IMR-90 (cell line): ENCODE measurements around the gene H6PD. TPM values are rescaled to one million over a fixed set of nuclear protein-coding genes. Genes with fewer than 3 reads are reported as not detected.

Experiments
- ATAC-seq: fragments of 200-7000 bp; cut with Tn5 transposase; 2 replicates; pipeline ENCODE4 v1.9.1; 2020; ENCODE audit warnings: low read depth, mild to moderate bottlenecking, moderate library complexity
- BruUV-seq: library from RNA; stranded (reverse); fragments of 400-500 nt; replicated peaks from 2 replicates; lab custom pipeline; 2021; lab: Mats Ljungman, UMichigan
- CTCF ChIA-PET: fragments of 300-600 bp; formaldehyde crosslinking; extraction: SDS; loops from one replicate; lab custom pipeline; 2021; ENCODE audit warnings: antibody characterized with exemption; lab: Yijun Ruan, JAX
- POLR2A ChIA-PET: fragments of 300-600 bp; sonication (Branson Sonifier 250); formaldehyde crosslinking; loops from one replicate; lab custom pipeline; 2022; ENCODE audit warnings: antibody characterized with exemption; ENCODE audit not compliant: unreplicated experiment; lab: Charles Lee
- DNase-seq: peaks from one replicate; pipeline ENCODE4 v3.0.0; 2013
- H2AFZ ChIP-seq: replicated peaks from 2 replicates; pipeline ENCODE3; 2013; ENCODE audit warnings: low read length, mild to moderate bottlenecking; ENCODE audit not compliant: poor library complexity
- H2AK5ac ChIP-seq: 2 replicates; pipeline ENCODE4 v1.6.1; 2013; ENCODE audit warnings: low read depth, low read length, inconsistent platforms
- H2AK9ac ChIP-seq: replicated peaks from 2 replicates; pipeline ENCODE3; 2013; ENCODE audit warnings: mild to moderate bottlenecking, low read depth, low read length, moderate library complexity; ENCODE audit not compliant: poor library complexity
- H2BK120ac ChIP-seq: 2 replicates; pipeline ENCODE4 v1.6.1; 2013; ENCODE audit warnings: low read depth, low read length, inconsistent platforms
- H2BK15ac ChIP-seq: 3 replicates; pipeline ENCODE4 v1.6.1; 2013; ENCODE audit warnings: low read depth, low read length, inconsistent platforms
- H2BK20ac ChIP-seq: 2 replicates; pipeline ENCODE4 v1.6.1; 2013; ENCODE audit warnings: low read depth, mild to moderate bottlenecking, inconsistent platforms, low read length, moderate library complexity
- H2BK5ac ChIP-seq: 2 replicates; pipeline ENCODE4 v1.6.1; 2013; ENCODE audit warnings: mild to moderate bottlenecking, low read depth, low read length, inconsistent platforms; ENCODE audit not compliant: poor library complexity, severe bottlenecking
- H3K14ac ChIP-seq: replicated peaks from 2 replicates; pipeline ENCODE4 v1.6.1; 2013; ENCODE audit warnings: low read depth, low read length, inconsistent platforms
- H3K18ac ChIP-seq: 2 replicates; pipeline ENCODE4 v1.6.1; 2013; ENCODE audit warnings: low read depth, low read length, control low read depth
- H3K23ac ChIP-seq: 2 replicates; pipeline ENCODE4 v1.6.1; 2013; ENCODE audit warnings: low read depth, low read length, inconsistent platforms
- H3K27ac ChIP-seq: 2 replicates; pipeline ENCODE4 v1.5.1; 2013; ENCODE audit warnings: mild to moderate bottlenecking, control low read depth, low read length; ENCODE audit not compliant: insufficient read depth
- H3K27me3 ChIP-seq: 2 replicates; pipeline ENCODE4 v1.6.1; 2013; ENCODE audit warnings: low read length; ENCODE audit not compliant: control insufficient read depth, insufficient read depth
- H3K36me3 ChIP-seq: 2 replicates; pipeline ENCODE4 v1.6.1; 2013; ENCODE audit warnings: low read length, mixed read lengths; ENCODE audit not compliant: control insufficient read depth, insufficient read depth
- H3K4ac ChIP-seq: 2 replicates; pipeline ENCODE4 v1.6.1; 2013; ENCODE audit warnings: low read depth, low read length, inconsistent platforms
- H3K4me1 ChIP-seq: 2 replicates; pipeline ENCODE4 v1.6.1; 2013; ENCODE audit warnings: low read length, mixed read lengths; ENCODE audit not compliant: control insufficient read depth, insufficient read depth
- H3K4me2 ChIP-seq: 2 replicates; pipeline ENCODE4 v1.6.1; 2013; ENCODE audit warnings: low read depth, mild to moderate bottlenecking, control low read depth, low read length, moderate library complexity
- H3K4me3 ChIP-seq: 2 replicates; pipeline ENCODE4 v1.5.1; 2013; ENCODE audit warnings: low read depth, mild to moderate bottlenecking, control low read depth, low read length, moderate library complexity; ENCODE audit not compliant: insufficient read depth
- H3K56ac ChIP-seq: 2 replicates; pipeline ENCODE4 v1.6.1; 2013; ENCODE audit warnings: low read length, inconsistent platforms; ENCODE audit not compliant: insufficient read depth; ENCODE audit errors: extremely low read depth
- H3K79me1 ChIP-seq, 2 experiments: 2 replicates each; pipeline ENCODE4 v1.6.1; 2013; ENCODE audit warnings: low read length in 2 of 2, inconsistent platforms in 1 of 2, low read depth in 1 of 2
- H3K9ac ChIP-seq: 2 replicates; pipeline ENCODE4 v1.6.1; 2013; ENCODE audit warnings: low read depth, low read length, control low read depth
- H3K9me1 ChIP-seq: 2 replicates; pipeline ENCODE4 v1.6.1; 2013; ENCODE audit warnings: low read length, inconsistent platforms; ENCODE audit not compliant: insufficient read depth
- H3K9me3 ChIP-seq: 2 replicates; pipeline ENCODE4 v1.6.1; 2013; ENCODE audit warnings: low read length; ENCODE audit not compliant: control insufficient read depth, insufficient read depth
- H4K20me1 ChIP-seq: 2 replicates; pipeline ENCODE4 v1.6.1; 2013; ENCODE audit warnings: low read length, inconsistent platforms; ENCODE audit not compliant: insufficient read depth
- H4K5ac ChIP-seq: 2 replicates; pipeline ENCODE4 v1.6.1; 2013; ENCODE audit warnings: mild to moderate bottlenecking, low read depth, low read length, control low read depth
- H4K8ac ChIP-seq, 2 experiments: 2 replicates each; pipeline ENCODE4 v1.6.1; 2013; ENCODE audit warnings: low read depth in 2 of 2, low read length in 2 of 2, control low read depth in 1 of 2, inconsistent platforms in 1 of 2
- H4K91ac ChIP-seq: 2 replicates; pipeline ENCODE4 v1.6.1; 2013; ENCODE audit warnings: low read depth, low read length, inconsistent platforms; ENCODE audit not compliant: insufficient read depth
- CHD1 ChIP-seq: IDR thresholded peaks from 2 replicates; pipeline ENCODE4 v1.6.1; 2012; ENCODE audit warnings: low read depth, low read length, improper control_type of control experiment
- MXI1 ChIP-seq: IDR thresholded peaks from 2 replicates; pipeline ENCODE4 v1.6.1; 2012; ENCODE audit warnings: low read depth, mild to moderate bottlenecking, low read length, moderate library complexity, borderline replicate concordance
- NFE2L2 ChIP-seq: fragments of 150-350 bp; IDR thresholded peaks from 2 replicates; pipeline ENCODE4 v1.6.1; 2016; ENCODE audit warnings: low read depth, mild to moderate bottlenecking, low read length
- RCOR1 ChIP-seq: IDR thresholded peaks from 2 replicates; pipeline ENCODE4 v1.6.1; 2012; ENCODE audit warnings: mild to moderate bottlenecking, low read length, improper control_type of control experiment; ENCODE audit not compliant: insufficient replicate concordance
- RFX5 ChIP-seq: IDR thresholded peaks from 2 replicates; pipeline ENCODE4 v1.8.0; 2012; ENCODE audit warnings: low read depth, mild to moderate bottlenecking, low read length, moderate library complexity
- WGBS, 2 experiments: methylation state at CpG; one replicate each; pipeline versions ENCODE4 v1.1.5 to v1.1.7; 2013; ENCODE audit warnings: missing lambda C conversion rate in 2 of 2; ENCODE audit not compliant: insufficient read length in 1 of 2; ENCODE audit errors: extremely low coverage in 2 of 2; 5-methylcytosine and 5-hydroxymethylcytosine counted together
- dilution Hi-C: fragments of 300-500 bp; cut with HindIII; formaldehyde crosslinking; loops from one replicate; pipeline ENCODE4 v1.14.3; 2018; ENCODE audit warnings: low sequenced_read_pairs; ENCODE audit not compliant: unreplicated experiment
- in situ Hi-C: fragments of 300-500 bp; cut with MboI; formaldehyde crosslinking; loops from 3 replicates; pipeline ENCODE4 v1.14.3; 2019; ENCODE audit warnings: low sequenced_read_pairs, inconsistent platforms, mixed read lengths
- intact Hi-C: fragments of 100-400 bp; cut with micrococcal nuclease; formaldehyde crosslinking; loops from 2 replicates; pipeline ENCODE4 v1.10.0; 2022
- polyA plus RNA-seq, 3 experiments: library from polyadenylated mRNA; depleted of rRNA; stranded (reverse); fragments of >200 nt; gene quantifications; 2 replicates each; pipeline ENCODE4 v1.2.3, GENCODE V29; 2012; ENCODE audit warnings: low replicate concordance in 1 of 3
- total RNA-seq: library from RNA; depleted of rRNA; stranded (reverse); fragments of >200 nt; gene quantifications from 2 replicates; pipeline ENCODE4 v1.2.3, GENCODE V29; 2012
- TF ChIP-seq, protein P1 (sequence below): fragments of 150-350 bp; IDR thresholded peaks from 2 replicates; pipeline ENCODE4 v1.6.1; 2016; ENCODE audit warnings: low read depth, mild to moderate bottlenecking, low read length, moderate library complexity, borderline replicate concordance

The H6PD gene
- total and polyA plus RNA-seq, 2 of the 4 experiments (the other 2 are of a cell fraction) = 9.3 to 22.1 TPM

DNA sequence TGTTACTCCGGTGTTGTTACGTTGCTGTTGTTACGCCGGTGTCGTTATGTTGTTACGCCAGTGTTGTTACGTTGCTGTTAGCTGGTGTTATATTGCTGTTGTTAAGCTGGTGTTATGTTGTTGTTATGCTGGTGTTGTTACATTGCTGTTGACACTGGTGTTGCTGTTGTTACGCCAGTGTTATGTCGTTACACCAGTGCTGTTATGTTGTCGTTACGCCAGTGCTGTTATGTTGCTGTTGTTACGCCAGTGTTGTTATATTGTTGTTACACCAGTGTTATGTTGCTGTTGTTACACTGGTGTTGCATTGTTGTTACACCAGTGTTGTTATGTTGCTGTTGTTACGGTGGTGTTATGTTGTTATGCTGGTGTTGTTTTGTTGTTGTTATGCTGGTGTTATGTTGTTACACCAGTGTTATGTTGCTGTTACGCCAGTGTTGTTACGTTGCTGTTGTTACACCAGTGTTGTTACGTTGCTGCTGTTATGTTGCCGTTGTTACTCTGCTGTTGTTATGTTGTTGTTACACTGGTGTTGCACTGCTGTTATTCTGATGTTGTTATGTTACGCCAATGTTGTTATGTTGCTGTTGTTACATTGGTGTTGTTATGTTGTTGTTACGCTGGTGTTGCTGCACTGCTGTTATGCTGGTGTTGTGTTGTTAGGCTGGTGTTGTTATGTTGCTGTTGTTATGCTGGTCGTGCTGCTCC is 25.6 kb downstream of the H6PD start:
- ATAC-seq (no peak), DNase-seq (no peak)
- BruUV-seq = no TSS peak
- no peak overlapping the region for H3K27ac ChIP-seq
- H4K5ac ChIP-seq = no peak overlapping the region
- no peak overlapping the region for H4K8ac ChIP-seq
- no peaks in the 10 kb centered on the region for H3K27me3 ChIP-seq
- no peak overlapping the region for H3K56ac ChIP-seq
- no peak overlapping the region for H2BK20ac ChIP-seq
- H2BK120ac ChIP-seq = no peak overlapping the region
- no peak overlapping the region for H3K23ac ChIP-seq
- peaks cover 22% of the 10 kb centered on the region; the same call in 1 of the 2 replicates for H4K20me1 ChIP-seq
- H3K9me3 ChIP-seq = no peaks in the 10 kb centered on the region
- no peak overlapping the region for H2BK5ac ChIP-seq
- no peak overlapping the region for H3K18ac ChIP-seq
- dilution Hi-C loops = no loop called here
- H3K14ac ChIP-seq = no peak overlapping the region
- ChIA-PET CTCF (no interaction called here), POLR2A (no interaction called here)
- in situ Hi-C loops = no loop called here
- no peak overlapping the region for H4K91ac ChIP-seq
- H2AK5ac ChIP-seq = peak overlapping the region; percentile 13; the same call in 1 of the 2 replicates
- peaks cover 33% of the 10 kb centered on the region for H3K36me3 ChIP-seq
- no peak overlapping the region for H3K9ac ChIP-seq
- no peak overlapping the region for H2AK9ac ChIP-seq
- peaks cover 28 to 49% of the 10 kb centered on the region in 2 experiments for H3K79me1 ChIP-seq
- no peak overlapping the region for H3K4ac ChIP-seq
- H2AFZ ChIP-seq = no peak overlapping the region
- WGBS, 2 experiments = 95% methylated on average over 12 of the region's 20 CpGs; no CpG with 5 or more reads in 1 of the 2 experiments
- no peak overlapping the region for H3K4me2 ChIP-seq
- peaks cover 9% of the 10 kb centered on the region for H3K9me1 ChIP-seq
- no peaks in the 10 kb centered on the region for H3K4me1 ChIP-seq
- intact Hi-C loops = no loop called here
- H3K4me3 ChIP-seq = no peak overlapping the region
- H2BK15ac ChIP-seq = no peak overlapping the region
- TF ChIP-seq RFX5 (no peak), RCOR1 (no peak), CHD1 (no peak), MXI1 (no peak), NFE2L2 (no peak)
- TF ChIP-seq, protein P1, sequence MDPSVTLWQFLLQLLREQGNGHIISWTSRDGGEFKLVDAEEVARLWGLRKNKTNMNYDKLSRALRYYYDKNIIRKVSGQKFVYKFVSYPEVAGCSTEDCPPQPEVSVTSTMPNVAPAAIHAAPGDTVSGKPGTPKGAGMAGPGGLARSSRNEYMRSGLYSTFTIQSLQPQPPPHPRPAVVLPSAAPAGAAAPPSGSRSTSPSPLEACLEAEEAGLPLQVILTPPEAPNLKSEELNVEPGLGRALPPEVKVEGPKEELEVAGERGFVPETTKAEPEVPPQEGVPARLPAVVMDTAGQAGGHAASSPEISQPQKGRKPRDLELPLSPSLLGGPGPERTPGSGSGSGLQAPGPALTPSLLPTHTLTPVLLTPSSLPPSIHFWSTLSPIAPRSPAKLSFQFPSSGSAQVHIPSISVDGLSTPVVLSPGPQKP = no peak
